ENCODE results near the gene AREL1.

The AREL1 gene

GRCh38 chr14:74636424-74637177, 76.3 kb downstream of the AREL1 start:
- TF ChIP-seq, protein P1, sequence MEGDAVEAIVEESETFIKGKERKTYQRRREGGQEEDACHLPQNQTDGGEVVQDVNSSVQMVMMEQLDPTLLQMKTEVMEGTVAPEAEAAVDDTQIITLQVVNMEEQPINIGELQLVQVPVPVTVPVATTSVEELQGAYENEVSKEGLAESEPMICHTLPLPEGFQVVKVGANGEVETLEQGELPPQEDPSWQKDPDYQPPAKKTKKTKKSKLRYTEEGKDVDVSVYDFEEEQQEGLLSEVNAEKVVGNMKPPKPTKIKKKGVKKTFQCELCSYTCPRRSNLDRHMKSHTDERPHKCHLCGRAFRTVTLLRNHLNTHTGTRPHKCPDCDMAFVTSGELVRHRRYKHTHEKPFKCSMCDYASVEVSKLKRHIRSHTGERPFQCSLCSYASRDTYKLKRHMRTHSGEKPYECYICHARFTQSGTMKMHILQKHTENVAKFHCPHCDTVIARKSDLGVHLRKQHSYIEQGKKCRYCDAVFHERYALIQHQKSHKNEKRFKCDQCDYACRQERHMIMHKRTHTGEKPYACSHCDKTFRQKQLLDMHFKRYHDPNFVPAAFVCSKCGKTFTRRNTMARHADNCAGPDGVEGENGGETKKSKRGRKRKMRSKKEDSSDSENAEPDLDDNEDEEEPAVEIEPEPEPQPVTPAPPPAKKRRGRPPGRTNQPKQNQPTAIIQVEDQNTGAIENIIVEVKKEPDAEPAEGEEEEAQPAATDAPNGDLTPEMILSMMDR (IDR thresholded peaks at IDR 0.05; ENCODE audit: poor library complexity, severe bottlenecking): no peak
- DNase-seq (ENCODE audit: low spot score): no peak
- no peak overlapping the region for H3K4me3 ChIP-seq (ENCODE audit: severe bottlenecking)
- peaks cover 9% of the 10 kb centered on the region for H3K4me1 ChIP-seq (ENCODE audit: insufficient read depth, poor library complexity, severe bottlenecking)
- ATAC-seq (ENCODE audit: low read depth): peak; percentile 68
- no peaks in the 10 kb centered on the region for H3K9me3 ChIP-seq (ENCODE audit: severe bottlenecking)
- H3K36me3 ChIP-seq (ENCODE audit: low read depth): no peaks in the 10 kb centered on the region
- no peaks in the 10 kb centered on the region for H3K27me3 ChIP-seq (ENCODE audit: insufficient read depth, poor library complexity, severe bottlenecking)
- peak overlapping the region; percentile 5 for H3K27ac ChIP-seq (ENCODE audit: poor library complexity, severe bottlenecking)

GRCh38 chr14:74635847-74636246, 77.0 kb downstream of the AREL1 start:
- H3K36me3 ChIP-seq (ENCODE audit: low read depth): no peaks in the 10 kb centered on the region
- H3K27me3 ChIP-seq (ENCODE audit: insufficient read depth, poor library complexity, severe bottlenecking): no peaks in the 10 kb centered on the region
- peak overlapping the region; percentile 5 for H3K27ac ChIP-seq (ENCODE audit: poor library complexity, severe bottlenecking)
- no peaks in the 10 kb centered on the region for H3K9me3 ChIP-seq (ENCODE audit: severe bottlenecking)
- ATAC-seq (ENCODE audit: low read depth) (peak; percentile 4; the same call in 1 of the 3 replicates), DNase-seq (ENCODE audit: low spot score) (no peak)
- TF ChIP-seq, protein P1 (IDR thresholded peaks at IDR 0.05; ENCODE audit: poor library complexity, severe bottlenecking): no peak
- H3K4me1 ChIP-seq (ENCODE audit: insufficient read depth, poor library complexity, severe bottlenecking): peaks cover 9% of the 10 kb centered on the region
- H3K4me3 ChIP-seq (ENCODE audit: severe bottlenecking): no peak overlapping the region

GRCh38 chr14:74634964-74635363, 77.9 kb downstream of the AREL1 start:
- no peak overlapping the region for H3K4me3 ChIP-seq (ENCODE audit: severe bottlenecking)
- H3K4me1 ChIP-seq (ENCODE audit: insufficient read depth, poor library complexity, severe bottlenecking): peaks cover 9% of the 10 kb centered on the region
- ATAC-seq (ENCODE audit: low read depth) (no peak), DNase-seq (ENCODE audit: low spot score) (no peak)
- TF ChIP-seq, protein P1 (IDR thresholded peaks at IDR 0.05; ENCODE audit: poor library complexity, severe bottlenecking): no peak
- H3K36me3 ChIP-seq (ENCODE audit: low read depth): no peaks in the 10 kb centered on the region
- no peaks in the 10 kb centered on the region for H3K27me3 ChIP-seq (ENCODE audit: insufficient read depth, poor library complexity, severe bottlenecking)
- no peak overlapping the region for H3K27ac ChIP-seq (ENCODE audit: poor library complexity, severe bottlenecking)
- no peaks in the 10 kb centered on the region for H3K9me3 ChIP-seq (ENCODE audit: severe bottlenecking)

DNA sequence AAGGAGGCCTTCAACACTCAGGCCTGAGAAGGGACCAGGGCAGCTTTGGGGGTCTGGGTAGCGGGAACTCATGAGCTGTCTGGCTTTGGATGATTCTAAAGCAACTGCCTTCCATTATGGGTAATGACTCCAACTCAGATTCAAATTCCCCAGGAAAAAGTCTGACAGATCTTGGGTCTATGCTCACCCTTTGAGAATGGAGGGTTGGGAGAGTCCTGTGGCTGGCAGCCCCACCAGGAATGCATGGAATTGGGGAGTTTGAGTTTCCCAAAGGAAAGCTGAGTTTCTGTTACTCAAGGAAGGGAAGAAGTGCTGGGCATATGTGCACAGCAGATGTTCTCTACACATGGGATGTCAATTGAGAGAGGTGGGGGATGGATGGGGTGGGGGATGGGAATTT, 78.4 kb downstream of the AREL1 start:
- Histone ChIP-seq H3K4me3 (ENCODE audit: severe bottlenecking) (no peak overlapping the region), H3K36me3 (ENCODE audit: low read depth) (no peaks in the 10 kb centered on the region), H3K27me3 (ENCODE audit: insufficient read depth, poor library complexity, severe bottlenecking) (no peaks in the 10 kb centered on the region), H3K4me1 (ENCODE audit: insufficient read depth, poor library complexity, severe bottlenecking) (peaks cover 9% of the 10 kb centered on the region), H3K27ac (ENCODE audit: poor library complexity, severe bottlenecking) (no peak overlapping the region), H3K9me3 (ENCODE audit: severe bottlenecking) (no peaks in the 10 kb centered on the region)
- no peak for DNase-seq (ENCODE audit: low spot score)
- no peak for ATAC-seq (ENCODE audit: low read depth)
- TF ChIP-seq, protein P1 (IDR thresholded peaks at IDR 0.05; ENCODE audit: poor library complexity, severe bottlenecking): no peak
